ENCODE measurements around the gene MLH3.
"Not testable (repeated sequence)": the region's sequence is repeated elsewhere in the genome, so short reads cannot be mapped to it uniquely, and the experiment has no call there.

The MLH3 gene

DNA sequence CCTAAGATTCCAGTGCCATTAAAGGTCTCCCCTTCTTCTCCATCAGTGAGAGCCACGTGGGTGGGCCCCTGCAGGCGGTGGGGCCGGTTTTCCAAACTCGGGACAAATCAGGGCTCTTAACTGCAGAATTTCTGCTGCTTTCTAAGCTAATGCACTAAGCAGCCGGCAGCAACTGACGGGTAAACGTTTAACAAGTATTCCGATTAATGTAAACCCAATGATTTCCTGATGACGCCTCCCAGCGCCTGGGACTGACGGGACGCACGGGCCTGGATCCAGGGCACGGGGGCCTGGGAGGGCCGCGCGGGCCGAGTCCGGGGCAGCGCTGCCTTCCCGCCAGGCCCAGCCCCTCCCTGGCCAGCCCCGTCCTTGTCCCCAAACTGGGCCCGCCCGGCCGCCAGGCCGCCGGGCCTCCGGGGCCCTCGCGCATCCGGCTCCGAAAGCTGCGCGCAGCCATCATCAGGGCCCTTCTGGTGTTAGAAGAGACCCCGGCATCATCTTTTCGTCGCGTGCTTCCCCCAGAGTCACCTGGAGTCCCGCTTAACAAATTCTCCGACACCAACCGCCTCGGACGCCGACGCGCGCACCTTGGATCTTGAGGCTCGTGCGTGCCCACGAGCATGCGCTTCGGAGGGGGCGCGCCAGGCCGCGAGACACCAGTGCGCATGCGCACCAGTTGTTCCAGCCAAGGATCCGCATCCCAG is at the start of gene MLH3:
Gene MLH3 (minus strand): TSS at position 616 of the 704 bp plus-strand sequence. CDS start 1,812 bp downstream, outside the sequence.
- peak; percentile 56 to 65 for DNase-seq (ENCODE audit: low read depth in 2 of 2)

DNA sequence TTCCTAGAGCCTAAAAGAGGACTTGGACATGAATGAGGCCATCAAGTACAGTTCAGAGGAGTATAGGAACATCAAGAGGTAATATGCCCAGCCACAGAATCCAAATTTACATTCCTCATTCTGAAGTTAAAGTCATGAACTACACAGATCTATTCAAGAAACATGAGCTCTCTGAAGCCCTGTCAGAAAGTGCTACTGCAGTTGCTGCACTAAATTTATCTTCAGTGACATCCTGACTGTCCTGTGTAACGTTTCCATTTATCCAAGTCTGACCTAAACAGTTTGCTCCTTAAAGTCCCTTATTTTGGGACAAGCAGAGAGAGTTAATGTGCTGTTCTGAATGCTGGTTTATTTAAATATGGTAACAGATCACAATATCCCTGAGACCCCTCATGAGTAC is 47.4 kb upstream of the MLH3 start:
- DNase-seq (ENCODE audit: low read depth in 2 of 2) = no peak

DNA sequence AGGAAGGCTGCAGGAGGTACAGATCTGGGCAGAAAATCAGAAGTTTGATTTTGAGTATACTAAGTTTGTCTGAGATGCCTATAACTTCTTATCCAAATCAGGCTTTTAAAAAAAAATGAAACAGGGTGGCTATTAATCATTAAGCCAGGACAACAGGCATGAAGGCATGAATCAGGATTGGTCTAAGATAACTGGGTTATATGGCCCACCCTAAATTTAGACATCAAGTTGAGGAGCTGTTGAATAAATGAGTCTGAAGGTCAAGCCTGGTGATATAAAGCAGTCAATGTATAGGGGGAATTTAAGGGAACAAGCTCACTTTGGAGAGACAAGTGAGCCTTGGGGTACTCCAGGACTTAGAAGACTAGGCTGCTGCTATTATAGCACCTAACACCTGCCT is 46.9 kb upstream of the MLH3 start:
- DNase-seq (ENCODE audit: low read depth in 2 of 2) = no peak

DNA sequence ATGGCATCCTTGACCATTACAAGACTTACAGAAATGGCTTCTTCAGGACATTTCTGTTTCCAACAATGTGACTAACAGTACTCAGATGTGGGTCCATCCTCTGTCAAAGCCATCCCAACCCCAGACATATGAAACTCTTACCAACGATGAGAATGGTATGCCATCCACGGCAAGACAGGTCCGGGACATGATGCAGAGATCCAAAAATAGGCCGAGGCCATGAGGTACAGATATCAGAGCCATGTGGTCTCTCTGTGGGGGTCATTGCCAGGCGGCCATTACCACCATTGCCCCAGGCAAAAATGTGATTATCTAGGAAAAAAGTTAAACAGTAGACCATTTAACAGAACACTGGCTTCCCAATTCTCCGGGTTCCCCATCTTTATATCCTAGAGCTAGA is 45.7 kb upstream of the MLH3 start:
- no peak for DNase-seq (ENCODE audit: low read depth in 2 of 2)

DNA sequence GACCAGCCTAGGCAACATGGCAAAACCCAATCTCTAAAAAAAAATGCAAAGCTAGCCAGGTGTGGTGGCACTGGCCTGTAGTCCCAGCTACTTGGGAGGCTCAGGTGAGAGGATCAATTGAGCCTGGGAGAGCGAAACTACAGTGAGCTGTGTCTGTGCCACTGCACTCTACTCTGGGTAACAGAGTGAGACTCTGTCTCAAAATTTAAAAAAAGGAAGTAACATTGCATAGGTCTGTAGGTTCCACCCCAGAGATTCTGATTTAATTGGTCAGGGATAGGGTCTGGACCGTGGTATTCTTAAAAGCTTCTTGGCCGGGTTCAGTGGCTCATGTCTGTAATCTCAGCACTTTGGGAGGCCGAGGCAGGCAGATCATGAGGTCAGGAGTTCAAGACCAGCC is 44.4 kb upstream of the MLH3 start:
- DNase-seq (ENCODE audit: low read depth in 2 of 2) = no peak

DNA sequence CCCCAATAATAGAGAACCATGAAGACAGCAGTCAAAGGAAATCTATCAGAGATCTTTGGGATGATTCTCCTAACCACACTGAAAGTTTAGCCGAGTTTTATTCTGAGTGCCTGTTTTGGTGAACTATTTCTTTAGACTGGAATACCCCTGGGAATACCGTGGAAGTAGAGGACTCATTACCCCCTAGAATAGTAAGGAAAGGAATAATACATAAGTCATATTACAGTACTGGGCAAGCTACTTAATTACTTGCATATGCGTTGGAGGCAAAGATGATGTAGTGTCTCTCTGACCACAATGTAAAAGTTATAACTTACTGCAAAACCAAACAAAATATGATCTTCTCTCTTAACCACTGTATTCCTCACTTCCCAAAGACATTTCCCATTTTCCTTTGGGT is 43.6 kb upstream of the MLH3 start:
- no peak for DNase-seq (ENCODE audit: low read depth in 2 of 2)

DNA sequence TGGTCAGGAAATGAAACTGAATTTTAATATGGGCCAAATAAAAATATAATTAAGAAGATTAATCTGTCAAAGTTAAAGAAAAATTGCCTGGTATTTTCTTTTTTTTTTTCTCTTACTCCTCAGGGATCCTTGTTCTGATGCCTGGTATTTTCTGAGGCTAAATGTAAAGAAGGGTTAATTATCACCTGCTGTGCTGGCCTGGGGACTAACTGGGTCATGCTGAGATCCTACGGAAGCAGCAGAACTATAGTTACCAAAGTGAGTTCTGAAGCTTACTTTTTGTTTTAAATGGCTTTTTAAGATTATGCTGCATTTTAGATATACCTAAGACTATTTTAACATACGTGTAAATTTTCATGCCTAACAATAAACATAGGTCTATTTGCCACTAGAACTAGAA is 41.4 kb upstream of the MLH3 start:
- DNase-seq (ENCODE audit: low read depth in 2 of 2) = no peak

DNA sequence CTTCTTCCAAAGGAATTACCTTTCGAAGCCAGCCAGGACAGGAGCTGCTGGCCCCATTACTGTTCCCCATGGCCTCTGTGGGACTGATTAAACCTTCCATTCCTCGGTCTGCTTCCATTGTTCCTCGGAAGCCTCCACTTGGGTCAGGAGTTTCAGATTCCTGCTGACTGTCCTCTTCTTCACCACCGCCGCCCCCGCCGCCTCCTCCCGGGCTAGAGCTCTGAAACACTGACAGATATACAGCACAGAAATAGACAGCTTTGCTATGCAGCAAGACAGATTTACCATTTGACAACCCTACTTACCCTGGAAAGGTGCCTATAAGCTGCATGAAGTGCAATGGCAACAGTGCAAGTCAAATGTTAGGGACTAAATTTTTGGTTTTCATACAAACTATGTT is 40.0 kb upstream of the MLH3 start:
- no peak for DNase-seq (ENCODE audit: low read depth in 2 of 2)

DNA sequence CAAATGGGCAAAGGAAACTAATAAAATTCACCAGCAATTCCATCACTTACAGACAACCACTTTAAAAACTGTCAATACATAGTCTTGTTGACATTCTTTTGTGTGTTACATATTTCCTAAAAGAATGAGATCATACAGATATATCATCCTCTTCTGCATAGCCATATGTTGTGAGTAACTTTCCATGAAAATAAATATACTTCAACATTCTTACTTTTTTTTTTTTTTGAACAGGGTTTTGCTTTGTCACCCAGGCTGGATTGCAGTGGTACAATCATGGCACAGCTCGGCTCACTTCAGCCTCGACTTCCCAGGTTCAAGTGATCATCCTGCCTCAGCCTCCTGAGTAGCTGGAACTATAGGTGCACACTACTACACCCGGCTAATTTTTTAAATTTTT is 39.1 kb upstream of the MLH3 start:
- DNase-seq (ENCODE audit: low read depth in 2 of 2) = no peak

DNA sequence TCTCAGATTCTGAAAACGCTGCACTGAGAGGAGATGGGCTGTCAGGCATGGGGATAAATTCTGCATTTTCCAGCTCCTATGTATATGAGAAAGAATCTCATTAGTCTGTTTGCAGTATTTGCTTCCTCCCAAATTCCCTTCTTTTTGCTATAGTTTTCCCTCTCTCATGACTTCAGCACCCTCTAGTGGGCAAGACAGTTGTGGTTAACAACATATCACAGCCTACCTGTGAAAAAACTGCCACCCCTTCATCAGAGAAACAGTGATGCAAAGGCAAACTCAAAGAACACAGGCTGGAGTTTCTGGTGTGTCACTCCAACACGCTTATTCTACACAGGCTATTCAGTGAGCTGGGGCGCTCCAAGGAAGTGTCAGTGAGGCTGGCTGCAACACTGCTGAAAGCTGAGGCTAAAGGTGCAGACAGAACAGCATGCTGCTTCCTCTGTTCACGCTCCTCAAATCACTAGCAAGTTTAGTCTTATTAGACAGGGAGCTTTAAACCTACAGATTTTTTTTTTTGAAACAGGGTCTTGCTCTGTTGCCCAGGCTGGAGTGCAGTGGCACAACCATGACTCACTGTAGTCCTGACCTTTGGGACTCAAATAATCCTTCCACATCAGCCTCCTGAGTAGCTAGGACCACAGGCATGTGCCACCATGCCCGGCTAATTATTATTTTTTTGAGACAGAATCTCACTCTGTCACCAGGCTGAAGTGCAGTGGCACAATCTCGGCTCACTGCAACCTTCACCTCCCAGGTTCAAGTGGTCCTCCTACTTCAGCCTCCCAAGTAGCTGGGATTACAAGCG is 37.5 kb upstream of the MLH3 start:
- DNase-seq (ENCODE audit: low read depth in 2 of 2) = no peak

DNA sequence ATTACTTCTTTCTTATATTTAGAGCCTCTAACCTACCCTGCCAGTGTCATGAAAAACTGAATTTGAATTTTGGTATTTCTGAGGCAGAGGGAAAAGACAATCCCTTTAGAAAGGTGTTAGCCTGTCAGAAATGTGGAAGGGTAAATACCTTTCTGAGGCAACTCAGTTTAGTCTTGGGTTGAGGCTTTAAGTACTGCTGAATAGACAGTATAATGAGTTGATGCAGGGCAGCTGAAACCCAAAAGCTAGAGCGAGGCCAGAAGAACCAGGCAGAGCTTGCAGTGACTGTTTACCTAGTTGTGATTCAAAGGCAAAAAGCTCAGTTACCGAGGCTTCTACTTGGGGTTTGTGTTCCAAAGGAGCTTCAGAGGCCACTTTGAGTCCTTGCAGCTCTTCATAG is 36.9 kb upstream of the MLH3 start:
- no peak for DNase-seq (ENCODE audit: low read depth in 2 of 2)

DNA sequence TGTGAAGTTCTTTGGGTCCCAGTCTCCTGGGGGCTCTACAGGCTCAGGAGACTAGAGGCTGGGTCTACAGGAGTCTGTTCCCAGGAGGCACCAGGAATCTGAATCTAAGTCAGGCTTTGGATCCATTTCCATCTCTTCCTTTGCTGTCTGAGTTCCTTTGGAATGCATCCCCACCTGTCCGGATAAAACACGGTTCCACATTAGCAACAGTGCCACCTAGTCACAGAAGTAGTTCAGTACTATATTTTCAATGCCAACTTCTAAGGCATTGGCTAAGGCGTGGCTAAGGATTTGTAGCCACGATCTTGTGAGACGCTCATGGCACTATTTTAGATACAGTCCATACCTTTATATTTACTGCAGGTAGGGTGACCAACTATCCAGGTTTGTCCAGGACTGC is 33.2 kb upstream of the MLH3 start:
- DNase-seq (ENCODE audit: low read depth in 2 of 2) = no peak

DNA sequence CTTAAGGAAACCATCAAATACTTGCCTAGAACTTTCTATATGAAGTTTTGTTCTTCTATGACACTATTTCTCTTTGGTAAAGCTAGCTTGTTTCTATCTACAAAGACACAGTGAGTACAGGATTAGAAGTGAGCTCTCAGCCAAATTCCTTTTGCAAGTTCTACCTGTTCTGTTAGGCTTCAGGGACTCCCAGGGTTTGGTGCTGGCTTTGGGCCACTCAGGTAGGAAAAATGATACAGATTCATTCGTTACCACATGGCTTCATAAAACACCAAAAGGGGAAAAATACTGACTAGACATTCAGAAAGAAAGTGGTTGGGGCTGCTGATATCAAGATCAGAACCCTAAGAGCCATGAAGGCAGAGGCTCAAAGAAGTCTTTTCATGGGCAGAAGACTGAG is 32.0 kb upstream of the MLH3 start:
- DNase-seq (ENCODE audit: low read depth in 2 of 2) = no peak

DNA sequence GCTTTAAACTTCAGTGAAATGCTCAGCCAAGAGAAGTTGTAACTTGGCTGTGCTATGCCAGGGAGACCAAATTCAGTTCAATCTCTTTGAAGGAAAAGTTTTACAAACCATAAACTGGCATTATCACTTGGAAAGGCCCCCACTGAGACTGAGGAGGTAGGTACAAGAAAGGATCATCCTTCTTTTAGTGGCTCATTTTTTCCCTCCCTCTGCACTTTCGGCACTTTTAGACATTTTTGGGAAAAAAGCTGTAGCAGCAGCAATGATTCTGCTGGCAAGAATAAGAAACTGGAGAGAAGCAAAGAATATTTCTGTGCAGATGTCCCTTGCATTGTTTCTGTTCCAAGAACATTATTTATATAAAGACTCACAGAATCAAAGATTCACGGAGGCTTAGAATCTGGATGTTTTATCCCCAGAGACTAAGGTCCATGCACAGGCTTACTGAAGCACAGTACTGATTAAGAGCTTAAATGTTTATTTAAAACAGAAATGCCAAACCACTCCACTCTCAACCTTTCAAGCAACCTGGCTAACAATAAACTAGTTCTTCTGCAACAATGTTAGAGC is 30.5 kb upstream of the MLH3 start:
- DNase-seq (ENCODE audit: low read depth in 2 of 2) = no peak

DNA sequence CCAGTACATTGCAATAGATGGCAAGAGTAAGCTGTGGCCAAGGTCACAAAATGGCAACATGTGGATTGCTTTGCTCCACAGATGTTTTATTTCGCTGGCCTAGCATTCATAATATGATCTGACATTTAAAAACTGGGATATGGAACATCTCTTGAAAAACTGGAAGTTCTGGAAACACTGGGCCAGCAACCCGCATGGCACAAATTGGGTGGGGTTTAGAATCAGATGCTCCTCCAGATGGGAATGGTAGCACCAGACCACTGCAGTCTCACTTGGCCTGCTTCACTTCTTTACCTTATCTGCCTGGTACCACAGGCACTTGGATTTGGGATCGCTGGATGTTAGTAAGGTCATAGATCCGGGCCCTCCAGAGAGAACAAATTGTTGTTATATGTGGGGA is 28.3 kb upstream of the MLH3 start:
- DNase-seq (ENCODE audit: low read depth in 2 of 2) = no peak

DNA sequence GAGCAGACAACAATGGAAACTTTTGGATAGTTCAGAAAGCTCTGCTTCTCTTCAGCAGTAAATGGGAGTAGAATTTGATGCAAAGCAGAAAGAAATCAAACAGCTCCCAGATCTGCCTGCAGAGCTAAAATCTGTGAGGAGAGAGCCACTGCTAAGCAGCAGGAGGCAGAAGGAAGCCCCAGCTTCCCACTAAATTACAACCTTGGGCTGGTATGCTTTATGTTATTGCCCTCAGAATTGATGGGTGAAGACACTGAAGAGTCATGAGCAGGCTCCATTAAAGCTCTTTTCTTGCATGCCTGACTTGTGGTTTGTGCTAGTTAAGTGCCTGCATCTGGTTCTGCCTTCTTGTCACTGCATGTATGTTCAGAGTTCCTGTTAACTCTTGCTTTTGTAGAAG is 26.5 kb upstream of the MLH3 start:
- DNase-seq (ENCODE audit: low read depth in 2 of 2) = no peak

DNA sequence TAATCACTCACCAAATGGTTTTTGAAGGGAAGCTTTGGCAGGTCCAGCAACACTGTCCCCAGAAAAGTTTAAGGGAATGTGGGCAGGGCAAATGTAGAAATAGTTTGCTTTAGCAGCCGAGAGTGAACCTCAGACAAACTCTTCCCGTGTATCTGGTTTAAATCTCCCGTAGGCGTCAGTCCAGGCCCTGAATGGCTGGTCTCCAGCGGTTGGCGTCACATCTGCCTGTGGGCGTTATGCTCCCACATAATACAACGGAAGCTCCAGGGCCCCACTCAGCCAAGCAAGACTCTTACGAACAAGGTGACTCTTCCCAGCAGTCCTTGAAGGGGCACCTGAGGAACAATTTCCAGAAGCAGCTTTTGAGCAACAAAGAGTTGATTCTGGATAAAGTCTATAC is 19.1 kb upstream of the MLH3 start:
- no peak for DNase-seq (ENCODE audit: low read depth in 2 of 2)

DNA sequence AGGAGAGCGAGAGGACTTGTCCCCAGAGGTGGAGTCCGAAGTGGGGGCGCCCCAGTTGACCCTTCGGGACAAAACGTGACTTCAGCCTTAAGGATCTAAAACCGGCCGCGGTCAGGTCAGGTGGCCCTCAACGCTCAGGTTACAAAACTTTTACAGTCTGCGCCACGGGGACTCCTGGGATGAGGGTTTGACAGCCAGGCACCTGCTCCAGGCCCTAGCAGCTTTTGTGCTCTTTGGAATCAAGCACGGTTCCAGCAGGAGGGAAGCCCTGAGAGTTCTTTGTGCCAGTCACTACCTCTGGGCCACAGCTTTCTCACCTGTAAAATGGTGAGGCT is 18.5 kb upstream of the MLH3 start:
- DNase-seq (ENCODE audit: low read depth in 2 of 2) = no peak

DNA sequence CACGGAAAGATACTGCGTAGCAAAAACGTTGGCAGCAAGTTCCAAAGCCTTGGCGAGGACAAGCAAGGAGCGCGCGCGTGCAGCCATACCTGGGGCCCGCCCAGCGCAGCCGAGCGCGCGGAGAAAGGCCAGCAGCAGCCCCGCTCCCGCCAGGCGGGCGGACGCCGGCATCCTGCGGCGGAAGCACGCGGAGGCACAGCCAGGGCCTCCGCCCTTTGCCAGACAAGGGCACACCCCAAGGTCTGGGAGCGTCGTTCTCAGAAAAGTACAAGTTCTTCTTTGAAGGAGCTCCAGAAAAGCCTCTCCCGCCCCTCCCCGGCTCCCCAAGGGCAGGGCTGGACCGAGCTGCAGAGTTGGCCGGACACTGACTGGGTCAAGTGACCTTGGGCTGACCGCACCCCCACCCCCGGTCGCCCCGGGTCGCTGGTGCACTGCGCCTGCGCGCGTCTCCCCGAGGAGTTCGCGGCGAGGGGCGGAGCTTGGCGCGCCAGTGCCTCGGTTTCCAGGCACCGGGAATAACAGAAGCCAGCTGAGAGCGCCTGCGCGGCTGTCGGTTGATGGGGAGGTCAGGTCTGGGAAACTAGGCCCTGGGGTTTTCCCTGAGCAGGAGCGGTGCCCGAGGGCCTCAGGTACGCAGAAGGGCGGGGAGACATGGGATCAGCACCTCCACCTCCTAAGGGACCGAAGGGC is 18.0 kb upstream of the MLH3 start, which contains the start of gene ZC2HC1C:
Gene ZC2HC1C (plus strand): TSS at position 521 of the 690 bp plus-strand sequence. CDS start 933 bp downstream, outside the sequence.
- DNase-seq (ENCODE audit: low read depth in 2 of 2) = peak in 1 of 2 donors; percentile 26

DNA sequence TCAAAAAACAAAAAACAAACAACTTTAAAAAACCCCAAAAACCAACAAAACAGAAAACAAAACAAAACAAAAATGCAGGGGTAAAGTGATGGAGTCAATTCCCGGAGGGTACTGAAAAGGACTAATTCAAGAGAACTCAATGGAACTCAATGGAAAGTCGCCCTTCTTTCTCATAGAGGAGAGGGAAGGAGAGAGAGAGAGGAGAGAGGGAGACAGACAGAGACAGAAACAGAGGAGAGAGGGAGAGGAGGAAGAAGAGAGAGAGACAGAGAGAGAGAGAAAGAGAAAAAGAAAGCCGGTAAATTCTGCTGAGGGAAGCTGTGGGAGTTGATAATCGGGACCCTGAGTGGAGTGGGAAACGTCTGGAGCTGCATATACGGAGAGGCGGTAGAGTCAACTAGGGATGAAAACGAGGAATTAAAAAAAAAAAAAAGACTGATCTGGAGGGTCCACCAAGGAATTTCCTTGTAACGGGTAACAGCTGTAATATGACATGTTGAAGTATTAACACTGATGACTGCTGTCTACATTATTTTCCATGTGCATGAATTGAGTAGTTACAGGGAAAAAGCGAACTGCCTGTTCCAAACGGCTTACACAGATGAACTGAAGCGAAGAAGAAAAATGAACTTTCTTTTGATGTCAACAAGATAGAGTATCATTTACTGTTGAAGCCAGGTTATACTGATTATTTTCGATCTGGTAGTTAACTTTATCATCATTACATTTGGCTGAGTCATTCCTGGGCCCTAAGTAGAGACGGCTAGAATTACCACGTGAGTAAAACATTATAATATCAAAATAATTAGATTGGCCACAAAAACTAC is 17.2 kb upstream of the MLH3 start:
- DNase-seq (ENCODE audit: low read depth in 2 of 2) = no peak

DNA sequence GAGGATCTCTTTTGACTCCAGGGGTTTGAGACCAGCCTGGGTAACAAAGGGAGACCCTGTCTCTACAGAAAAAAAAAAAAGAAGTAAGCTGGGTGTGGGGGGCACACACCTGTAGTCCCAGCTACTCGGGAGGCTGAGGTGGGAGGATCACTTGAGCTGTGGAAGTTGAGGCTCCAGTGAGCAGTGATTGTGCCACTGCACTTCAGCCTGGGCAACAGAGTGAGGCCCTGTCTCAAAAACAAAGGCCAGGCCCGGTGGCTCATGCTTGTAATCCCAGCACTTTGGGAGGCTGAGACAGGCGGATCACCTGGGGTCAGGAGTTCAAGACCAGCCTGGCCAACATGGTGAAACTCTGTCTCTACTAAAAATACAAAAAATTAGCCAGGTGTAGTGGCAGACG is 16.5 kb upstream of the MLH3 start:
- DNase-seq (ENCODE audit: low read depth in 2 of 2) = not testable (repeated sequence)

DNA sequence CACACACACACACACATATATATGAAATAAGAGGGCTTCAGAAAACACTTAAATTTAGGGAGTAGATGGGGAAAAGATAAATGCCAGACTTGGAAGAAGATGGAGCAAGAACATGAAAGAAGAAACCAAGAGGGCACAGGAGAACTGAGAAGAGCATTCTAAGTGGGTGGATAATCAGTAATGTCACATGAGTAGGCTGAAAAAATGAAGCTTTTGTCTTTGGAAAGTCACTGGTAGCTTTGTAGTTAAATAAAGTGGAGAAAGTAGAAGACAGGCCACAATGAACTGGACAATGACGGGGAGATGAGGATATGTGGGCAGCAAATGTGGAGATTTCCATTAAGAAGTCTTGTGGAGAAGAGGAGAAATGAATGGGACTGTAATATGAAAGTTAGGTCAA is 15.9 kb upstream of the MLH3 start:
- DNase-seq (ENCODE audit: low read depth in 2 of 2) = no peak
